AG09319 (cell line): ENCODE results near the gene CHST11.

Experiments used
- DNase-seq: peaks from one replicate; pipeline ENCODE4 v3.0.0-alpha.2; 2010; ENCODE audit warnings: low read depth; ENCODE audit errors: extremely low read depth
- CTCF ChIP-seq: IDR thresholded peaks from 2 replicates; pipeline ENCODE4 v1.5.1; 2011; ENCODE audit warnings: low read depth, mild to moderate bottlenecking, inconsistent platforms, low read length, moderate library complexity

CHST11 gene

DNA sequence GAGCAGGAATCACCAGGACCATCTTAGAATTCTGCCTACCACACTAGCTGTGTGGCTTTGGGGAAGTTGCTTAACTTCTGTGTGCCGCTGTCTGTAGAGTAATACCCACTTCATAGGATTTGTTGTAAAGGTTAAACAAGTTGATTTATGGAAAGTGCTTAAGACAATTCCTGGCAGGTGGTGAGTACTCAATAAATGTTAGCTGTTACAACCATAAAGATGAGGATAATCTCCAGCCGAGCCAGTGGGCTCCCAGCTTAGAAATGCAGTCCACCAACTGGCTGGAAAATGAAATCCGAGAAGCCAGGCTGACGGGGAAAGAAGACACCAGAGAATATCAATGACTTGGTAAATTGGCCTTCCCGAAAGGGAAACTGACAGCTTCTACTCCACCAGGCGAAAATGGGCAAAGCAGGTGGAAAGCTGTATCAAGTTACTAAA lies 173.5 kb downstream of the CHST11 start:
- DNase-seq, result no peak
- TF ChIP-seq CTCF, result no peak

- no peak for DNase-seq
- no peak for TF ChIP-seq CTCF
These were observed 175.1 kb downstream of the CHST11 start for GRCh38 chr12:104631867-104632266.

DNA sequence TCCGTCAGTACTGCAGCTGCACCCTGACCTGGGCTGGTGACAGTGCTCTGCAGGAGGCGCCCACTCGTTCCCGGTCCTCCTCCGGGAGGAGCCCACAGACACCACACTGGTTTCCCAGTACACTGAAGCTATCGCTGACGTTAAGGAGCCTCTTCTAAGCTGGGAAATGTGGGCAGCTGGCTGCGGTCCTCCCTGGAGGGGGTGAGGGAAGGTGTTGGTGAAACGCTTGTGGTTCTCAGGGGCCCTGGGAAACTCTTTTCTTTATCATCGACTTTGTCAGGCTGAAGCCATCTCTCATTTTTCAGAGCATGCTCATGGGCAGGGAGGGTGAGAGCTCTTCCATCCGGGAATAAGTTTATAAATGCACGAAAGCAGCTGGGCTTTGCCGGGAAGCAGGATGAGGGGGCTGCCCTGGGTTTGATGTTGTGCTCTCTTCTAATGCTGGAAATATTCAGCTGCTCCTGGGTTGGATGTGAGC lies 176.0 kb downstream of the CHST11 start:
- TF ChIP-seq CTCF, result no peak
- DNase-seq, result no peak

DNA sequence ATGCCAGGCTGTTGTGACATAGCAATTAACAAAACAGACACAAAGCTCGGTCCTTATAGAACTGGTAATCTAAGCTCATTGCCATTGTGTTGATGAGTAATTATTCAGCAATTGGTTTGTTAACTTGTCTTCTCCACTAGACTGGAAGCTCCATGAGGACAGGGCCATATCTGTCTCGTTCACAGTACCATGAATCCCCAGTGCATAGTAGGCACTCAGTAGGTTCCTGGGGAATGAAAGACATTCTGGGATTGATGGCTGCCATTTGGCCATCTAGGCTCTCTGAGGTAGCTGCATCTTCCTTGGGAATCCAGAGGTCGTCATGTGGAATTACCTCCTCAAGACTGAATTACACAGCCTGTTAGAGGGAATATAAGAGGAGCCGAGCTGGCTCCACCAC lies 177.3 kb downstream of the CHST11 start:
- TF ChIP-seq CTCF, result no peak
- DNase-seq, result no peak

- DNase-seq, result no peak
- no peak for TF ChIP-seq CTCF
These were observed 178.1 kb downstream of the CHST11 start for GRCh38 chr12:104634852-104635251.

DNA sequence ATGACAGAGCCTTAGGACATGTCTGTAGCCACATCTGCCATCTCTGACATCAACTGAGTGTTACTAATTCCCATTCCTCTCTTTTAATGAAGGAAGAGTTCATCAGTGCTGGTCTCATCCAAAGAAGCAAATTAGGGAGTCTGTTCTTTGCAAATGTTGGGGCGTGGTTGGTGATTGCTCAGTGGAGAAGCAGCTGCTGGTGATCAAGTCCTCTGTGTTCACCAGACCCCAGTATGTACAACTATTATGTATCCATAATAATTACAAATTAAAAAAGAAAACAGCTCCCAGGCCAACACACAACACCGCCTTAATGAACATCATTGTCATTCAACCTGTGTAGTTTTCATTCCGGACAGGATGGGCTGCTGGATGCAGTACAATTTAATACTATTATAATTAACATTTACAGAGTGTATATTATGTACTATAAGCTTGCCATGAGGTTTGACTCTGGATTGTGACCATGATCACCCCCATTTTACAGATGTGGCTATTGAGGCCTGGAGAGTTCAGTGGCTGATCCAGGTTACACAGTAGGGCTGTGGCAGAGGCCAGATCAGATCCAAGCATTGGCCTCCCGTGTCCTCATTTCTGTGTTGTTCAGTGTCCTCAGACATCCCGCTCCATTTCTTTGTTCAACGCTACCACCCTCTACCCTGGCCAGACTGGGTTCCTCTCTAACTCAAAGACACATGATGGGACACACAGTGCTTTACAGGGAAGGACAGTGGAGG lies 179.0 kb downstream of the CHST11 start:
- no peak for TF ChIP-seq CTCF
- DNase-seq, result no peak

- TF ChIP-seq CTCF, result no peak
These were observed 179.7 kb downstream of the CHST11 start for GRCh38 chr12:104636496-104636895.

More at GRCh38 chr12:104636496-104636895, 179.7 kb downstream of the CHST11 start:
- DNase-seq, result no peak
